Measurements from ENCODE around the gene PPP2R2C.

PPP2R2C gene

DNA sequence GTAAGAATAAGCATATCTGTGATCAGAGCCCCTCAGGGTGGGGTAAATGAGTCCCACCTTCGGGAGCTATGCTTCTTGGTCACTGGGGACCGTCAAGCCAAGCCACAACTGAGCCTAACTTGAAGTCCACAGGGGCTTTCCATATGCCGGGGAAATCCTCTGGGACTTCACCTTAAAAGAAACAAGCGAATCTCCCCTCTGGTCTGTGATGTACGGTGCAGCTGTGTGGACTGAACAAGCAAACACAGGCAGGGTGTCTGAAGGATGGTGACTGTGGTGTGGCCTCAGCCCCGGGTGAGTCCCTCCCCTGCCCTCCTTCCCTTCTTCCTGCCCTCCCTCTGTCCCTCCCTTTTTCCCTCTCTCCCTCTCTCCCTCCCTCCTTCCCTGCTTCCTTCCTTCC lies 29.7 kb upstream of the PPP2R2C start:
- no peak overlapping the region for H3K4me3 ChIP-seq (ENCODE audit: low read depth, low read length)
- no peak for DNase-seq (ENCODE audit: low read depth)
- TF ChIP-seq, protein P1, sequence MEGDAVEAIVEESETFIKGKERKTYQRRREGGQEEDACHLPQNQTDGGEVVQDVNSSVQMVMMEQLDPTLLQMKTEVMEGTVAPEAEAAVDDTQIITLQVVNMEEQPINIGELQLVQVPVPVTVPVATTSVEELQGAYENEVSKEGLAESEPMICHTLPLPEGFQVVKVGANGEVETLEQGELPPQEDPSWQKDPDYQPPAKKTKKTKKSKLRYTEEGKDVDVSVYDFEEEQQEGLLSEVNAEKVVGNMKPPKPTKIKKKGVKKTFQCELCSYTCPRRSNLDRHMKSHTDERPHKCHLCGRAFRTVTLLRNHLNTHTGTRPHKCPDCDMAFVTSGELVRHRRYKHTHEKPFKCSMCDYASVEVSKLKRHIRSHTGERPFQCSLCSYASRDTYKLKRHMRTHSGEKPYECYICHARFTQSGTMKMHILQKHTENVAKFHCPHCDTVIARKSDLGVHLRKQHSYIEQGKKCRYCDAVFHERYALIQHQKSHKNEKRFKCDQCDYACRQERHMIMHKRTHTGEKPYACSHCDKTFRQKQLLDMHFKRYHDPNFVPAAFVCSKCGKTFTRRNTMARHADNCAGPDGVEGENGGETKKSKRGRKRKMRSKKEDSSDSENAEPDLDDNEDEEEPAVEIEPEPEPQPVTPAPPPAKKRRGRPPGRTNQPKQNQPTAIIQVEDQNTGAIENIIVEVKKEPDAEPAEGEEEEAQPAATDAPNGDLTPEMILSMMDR (IDR thresholded peaks at IDR 0.05; ENCODE audit: low read depth, low read length, missing control alignments): no peak

DNA sequence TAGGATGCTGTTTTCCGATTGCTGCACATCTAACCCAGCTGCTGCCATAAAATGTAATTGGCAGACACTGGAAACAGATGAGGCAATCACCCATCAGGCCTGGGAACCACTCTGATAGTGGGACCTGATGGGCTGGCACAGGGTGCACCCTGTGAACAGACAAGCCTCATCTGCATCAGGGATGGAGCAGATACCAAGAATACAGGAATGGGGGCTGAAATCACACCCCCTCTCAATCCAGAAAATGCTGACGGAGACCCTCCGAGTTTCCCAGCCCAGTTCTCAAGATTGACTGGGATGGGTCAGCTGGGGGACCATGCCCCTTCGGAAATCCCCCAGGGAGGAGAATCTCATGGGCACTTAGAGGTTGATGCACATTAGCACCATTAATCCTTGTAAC lies 28.8 kb upstream of the PPP2R2C start:
- TF ChIP-seq, protein P1 (IDR thresholded peaks at IDR 0.05; ENCODE audit: low read depth, low read length, missing control alignments): no peak
- H3K4me3 ChIP-seq (ENCODE audit: low read depth, low read length): no peak overlapping the region

DNA sequence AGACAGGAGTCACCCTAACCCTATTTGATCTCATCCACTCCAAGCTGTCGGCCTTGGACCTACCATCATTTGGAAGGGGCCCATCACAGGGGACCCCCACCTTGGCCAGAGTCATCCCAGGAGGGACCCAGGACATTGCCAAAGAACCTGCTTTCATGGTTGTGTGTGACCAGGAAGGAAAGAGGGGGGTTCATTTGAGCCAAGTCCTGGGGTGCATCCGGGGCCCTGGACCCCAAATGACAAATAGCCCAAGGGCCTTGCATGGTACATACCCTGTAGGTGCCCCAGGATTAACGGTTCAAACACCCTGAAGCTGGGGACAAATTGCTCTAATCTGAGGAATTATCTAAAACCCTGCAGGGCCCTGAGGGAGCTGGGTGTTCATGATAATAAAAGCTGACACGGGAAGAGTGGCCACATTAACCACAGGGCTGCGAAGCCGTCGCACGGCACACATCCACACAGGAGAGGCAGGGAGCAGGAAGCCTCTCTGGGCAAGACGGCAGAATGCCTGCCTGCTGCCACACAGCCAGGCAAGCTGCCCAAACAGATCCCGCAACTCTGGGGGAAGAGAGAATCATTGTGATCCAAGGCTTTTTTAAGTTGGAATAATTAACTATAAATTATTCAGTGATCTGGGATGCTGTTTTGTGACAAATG lies 28.2 kb upstream of the PPP2R2C start:
- no peak for DNase-seq (ENCODE audit: low read depth)
- TF ChIP-seq, protein P1 (IDR thresholded peaks at IDR 0.05; ENCODE audit: low read depth, low read length, missing control alignments): no peak
- H3K4me3 ChIP-seq (ENCODE audit: low read depth, low read length): no peak overlapping the region

More for the DNA sequence above, 28.8 kb upstream of the PPP2R2C start:
- DNase-seq (ENCODE audit: low read depth): no peak

DNA sequence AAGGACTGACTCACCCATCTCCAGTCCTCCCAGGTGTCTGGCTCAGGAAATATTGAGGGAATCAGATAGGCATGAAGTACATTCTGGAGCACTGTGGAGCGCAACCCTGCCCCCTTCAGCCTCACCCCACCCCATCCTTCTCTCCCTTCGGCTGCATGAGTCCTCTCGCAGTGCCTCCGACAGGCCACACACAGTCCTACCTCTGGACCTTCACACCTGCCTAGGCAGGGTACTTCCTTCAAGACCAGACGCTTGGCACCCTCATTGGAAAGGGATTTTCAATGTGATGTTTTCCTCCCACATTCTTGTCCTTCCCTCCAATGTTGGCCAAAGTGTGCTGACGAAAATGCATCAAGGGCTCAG lies 26.8 kb upstream of the PPP2R2C start:
- H3K4me3 ChIP-seq (ENCODE audit: low read depth, low read length): no peak overlapping the region
- TF ChIP-seq, protein P1 (IDR thresholded peaks at IDR 0.05; ENCODE audit: low read depth, low read length, missing control alignments): no peak
- no peak for DNase-seq (ENCODE audit: low read depth)

DNA sequence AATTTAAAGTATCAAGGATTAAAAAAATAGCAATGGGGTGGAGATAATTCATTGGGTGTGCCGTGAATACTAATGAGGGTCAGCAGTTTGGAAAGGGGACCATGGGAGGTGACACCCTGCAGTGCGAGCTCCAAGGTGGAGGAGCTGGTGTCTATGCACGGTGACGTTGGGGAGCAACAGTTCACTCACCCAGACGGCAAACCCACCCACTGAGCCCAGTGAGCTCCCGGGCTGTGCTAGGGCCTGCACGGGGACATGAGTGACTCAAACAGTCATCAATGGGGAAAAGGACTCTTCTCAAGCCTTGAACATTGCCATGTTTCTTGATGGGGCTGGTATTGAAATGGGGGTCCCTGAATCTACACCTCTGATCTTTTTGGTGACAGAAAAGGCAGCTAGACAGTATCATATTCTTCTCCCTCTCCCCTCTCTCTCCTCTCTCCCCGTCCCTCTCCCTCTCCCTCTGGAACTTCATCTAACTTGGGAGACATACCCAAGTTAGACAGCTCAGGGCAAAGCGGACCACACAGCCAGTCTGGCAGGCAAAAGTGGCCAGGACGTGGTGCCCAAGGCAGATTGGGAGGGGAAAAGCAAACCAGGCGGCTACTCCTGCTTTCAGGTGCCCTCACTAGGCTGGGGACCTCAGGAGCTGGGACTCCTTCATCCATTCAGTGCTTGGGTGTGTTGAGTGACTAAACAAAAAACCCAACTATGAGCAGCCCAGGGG lies 26.3 kb upstream of the PPP2R2C start:
- no peak for DNase-seq (ENCODE audit: low read depth)
- TF ChIP-seq, protein P1 (IDR thresholded peaks at IDR 0.05; ENCODE audit: low read depth, low read length, missing control alignments): no peak
- no peak overlapping the region for H3K4me3 ChIP-seq (ENCODE audit: low read depth, low read length)

DNA sequence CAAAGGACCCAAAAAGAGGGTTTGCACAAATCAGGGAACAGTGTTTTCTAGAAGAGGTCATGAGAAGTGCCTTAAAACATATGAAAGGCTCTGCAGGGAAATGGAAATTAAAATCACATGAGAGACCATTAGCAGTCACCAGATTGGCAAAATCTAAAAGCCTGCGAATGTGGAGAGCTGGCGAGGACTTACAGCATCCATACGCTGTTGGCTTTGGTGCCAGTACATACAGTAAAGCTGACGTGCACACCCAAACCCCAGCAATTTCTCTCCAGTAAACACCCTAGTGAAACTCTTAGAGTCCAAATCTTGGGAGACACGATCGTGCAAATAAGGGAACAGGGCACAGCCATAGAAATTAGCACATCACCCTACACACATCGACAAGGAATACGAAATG lies 25.4 kb upstream of the PPP2R2C start:
- H3K4me3 ChIP-seq (ENCODE audit: low read depth, low read length): no peak overlapping the region
- TF ChIP-seq, protein P1 (IDR thresholded peaks at IDR 0.05; ENCODE audit: low read depth, low read length, missing control alignments): no peak
- DNase-seq (ENCODE audit: low read depth): no peak

DNA sequence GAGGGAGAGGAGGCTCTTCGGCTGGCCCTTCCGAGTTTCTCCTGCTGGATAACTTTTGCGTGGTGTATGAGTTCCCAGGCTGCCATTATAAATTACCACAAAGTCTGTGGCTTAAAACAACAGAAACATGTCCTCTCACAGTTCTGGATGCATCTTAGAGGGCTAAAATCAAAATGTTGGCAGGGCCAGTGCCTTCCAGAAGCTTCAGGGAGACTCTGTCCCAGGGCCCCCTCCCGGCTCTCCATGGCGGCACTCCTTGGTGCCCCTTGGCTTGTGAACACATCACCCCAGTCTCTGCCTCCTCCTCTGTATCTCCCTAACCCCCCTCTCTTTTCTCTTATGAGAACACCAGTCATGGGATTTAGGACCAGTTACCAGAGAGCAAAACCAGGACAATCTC lies 23.3 kb upstream of the PPP2R2C start:
- TF ChIP-seq, protein P1 (IDR thresholded peaks at IDR 0.05; ENCODE audit: low read depth, low read length, missing control alignments): no peak
- H3K4me3 ChIP-seq (ENCODE audit: low read depth, low read length): no peak overlapping the region
- DNase-seq (ENCODE audit: low read depth): no peak
